ENCODE measurements around the gene OAS2.

OAS2 gene

DNA sequence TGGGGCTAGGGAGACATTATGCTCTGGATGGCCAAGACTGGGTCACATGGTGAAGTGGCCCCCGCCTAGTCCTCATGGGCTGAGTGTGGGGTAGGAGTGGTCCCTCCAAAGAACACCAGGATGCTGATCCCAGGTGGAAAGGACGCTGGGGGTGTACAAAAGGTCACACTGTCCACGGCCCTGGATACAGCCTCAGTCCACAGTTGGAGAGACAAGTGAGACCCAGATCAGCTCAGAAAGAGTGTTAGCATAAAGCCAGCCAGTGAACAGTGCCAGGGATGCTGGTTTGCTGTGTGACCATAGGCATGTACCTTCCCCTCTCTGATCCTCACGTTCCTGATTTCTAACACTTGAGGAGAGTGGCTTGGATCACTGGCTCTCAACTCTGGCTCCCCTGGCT is 13.4 kb upstream of the OAS2 start:
- H3K9me3 ChIP-seq, result no peaks in the 10 kb centered on the region; the same call in 1 of the 2 replicates
- H3K4me2 ChIP-seq, result no peak overlapping the region
- no peak overlapping the region for H3K27ac ChIP-seq
- no peak for TF ChIP-seq Cebpa-rat (IDR thresholded peaks at IDR 0.05)
- H3K9ac ChIP-seq, result no peak overlapping the region
- no peaks in the 10 kb centered on the region for H3K27me3 ChIP-seq
- H3K4me3 ChIP-seq, result no peak overlapping the region
- no peaks in the 10 kb centered on the region for H4K20me1 ChIP-seq
- peaks cover 77% of the 10 kb centered on the region for H3K36me3 ChIP-seq
- peaks cover 5% of the 10 kb centered on the region; the same call in 1 of the 2 replicates for H3K4me1 ChIP-seq

DNA sequence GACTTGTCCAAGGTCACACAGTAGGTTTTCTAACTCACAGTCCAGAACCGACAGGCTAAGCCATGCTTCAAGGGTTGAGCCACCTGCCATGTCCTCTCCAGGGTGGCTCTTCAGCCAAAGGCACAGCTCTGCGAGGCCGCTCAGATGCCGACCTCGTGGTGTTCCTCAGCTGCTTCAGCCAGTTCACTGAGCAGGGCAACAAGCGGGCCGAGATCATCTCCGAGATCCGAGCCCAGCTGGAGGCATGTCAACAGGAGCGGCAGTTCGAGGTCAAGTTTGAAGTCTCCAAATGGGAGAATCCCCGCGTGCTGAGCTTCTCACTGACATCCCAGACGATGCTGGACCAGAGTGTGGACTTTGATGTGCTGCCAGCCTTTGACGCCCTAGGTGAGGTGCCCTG is 12.7 kb upstream of the OAS2 start:
- no peak for TF ChIP-seq Cebpa-rat (IDR thresholded peaks at IDR 0.05)
- no peaks in the 10 kb centered on the region for H3K27me3 ChIP-seq
- peaks cover 12% of the 10 kb centered on the region for H3K4me1 ChIP-seq
- no peaks in the 10 kb centered on the region; the same call in 1 of the 2 replicates for H3K9me3 ChIP-seq
- no peak overlapping the region for H3K4me2 ChIP-seq
- H3K36me3 ChIP-seq, result peaks cover 80% of the 10 kb centered on the region
- H3K27ac ChIP-seq, result no peak overlapping the region
- H3K9ac ChIP-seq, result no peak overlapping the region
- H4K20me1 ChIP-seq, result no peaks in the 10 kb centered on the region
- H3K4me3 ChIP-seq, result no peak overlapping the region

DNA sequence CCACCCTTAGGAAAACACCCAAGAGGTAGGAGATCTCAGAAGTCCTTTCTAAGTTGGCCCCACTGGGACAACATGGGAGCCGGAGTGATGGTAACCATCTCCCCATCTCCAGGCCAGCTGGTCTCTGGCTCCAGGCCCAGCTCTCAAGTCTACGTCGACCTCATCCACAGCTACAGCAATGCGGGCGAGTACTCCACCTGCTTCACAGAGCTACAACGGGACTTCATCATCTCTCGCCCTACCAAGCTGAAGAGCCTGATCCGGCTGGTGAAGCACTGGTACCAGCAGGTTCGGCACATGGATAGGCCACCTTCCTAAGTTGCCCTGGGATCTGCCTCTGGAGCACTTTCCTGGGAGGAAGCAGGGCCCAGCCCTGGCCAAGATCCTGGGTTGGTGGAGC is 11.0 kb upstream of the OAS2 start:
- Histone ChIP-seq H3K36me3 (peaks cover 64% of the 10 kb centered on the region), H3K4me1 (peaks cover 28% of the 10 kb centered on the region), H3K9ac (no peak overlapping the region), H3K27me3 (no peaks in the 10 kb centered on the region), H3K4me3 (no peak overlapping the region), H3K9me3 (no peaks in the 10 kb centered on the region), H3K27ac (no peak overlapping the region), H4K20me1 (no peaks in the 10 kb centered on the region), H3K4me2 (no peak overlapping the region)
- TF ChIP-seq Cebpa-rat (IDR thresholded peaks at IDR 0.05), result no peak

DNA sequence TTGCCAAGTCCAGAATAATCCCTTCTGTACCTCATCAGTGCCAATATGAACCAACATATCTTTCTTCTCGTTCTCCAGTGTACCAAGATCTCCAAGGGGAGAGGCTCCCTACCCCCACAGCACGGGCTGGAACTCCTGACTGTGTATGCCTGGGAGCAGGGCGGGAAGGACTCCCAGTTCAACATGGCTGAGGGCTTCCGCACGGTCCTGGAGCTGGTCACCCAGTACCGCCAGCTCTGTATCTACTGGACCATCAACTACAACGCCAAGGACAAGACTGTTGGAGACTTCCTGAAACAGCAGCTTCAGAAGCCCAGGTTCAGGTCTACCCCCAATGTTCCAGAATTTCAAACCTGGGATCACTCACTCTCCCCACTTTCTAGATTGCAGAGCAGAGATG is 10.5 kb upstream of the OAS2 start:
- Histone ChIP-seq H4K20me1 (no peaks in the 10 kb centered on the region), H3K4me2 (no peak overlapping the region), H3K27me3 (no peaks in the 10 kb centered on the region), H3K4me1 (peaks cover 31% of the 10 kb centered on the region), H3K36me3 (peaks cover 58% of the 10 kb centered on the region), H3K4me3 (no peak overlapping the region), H3K27ac (no peak overlapping the region), H3K9ac (no peak overlapping the region), H3K9me3 (no peaks in the 10 kb centered on the region)
- TF ChIP-seq Cebpa-rat (IDR thresholded peaks at IDR 0.05), result no peak

DNA sequence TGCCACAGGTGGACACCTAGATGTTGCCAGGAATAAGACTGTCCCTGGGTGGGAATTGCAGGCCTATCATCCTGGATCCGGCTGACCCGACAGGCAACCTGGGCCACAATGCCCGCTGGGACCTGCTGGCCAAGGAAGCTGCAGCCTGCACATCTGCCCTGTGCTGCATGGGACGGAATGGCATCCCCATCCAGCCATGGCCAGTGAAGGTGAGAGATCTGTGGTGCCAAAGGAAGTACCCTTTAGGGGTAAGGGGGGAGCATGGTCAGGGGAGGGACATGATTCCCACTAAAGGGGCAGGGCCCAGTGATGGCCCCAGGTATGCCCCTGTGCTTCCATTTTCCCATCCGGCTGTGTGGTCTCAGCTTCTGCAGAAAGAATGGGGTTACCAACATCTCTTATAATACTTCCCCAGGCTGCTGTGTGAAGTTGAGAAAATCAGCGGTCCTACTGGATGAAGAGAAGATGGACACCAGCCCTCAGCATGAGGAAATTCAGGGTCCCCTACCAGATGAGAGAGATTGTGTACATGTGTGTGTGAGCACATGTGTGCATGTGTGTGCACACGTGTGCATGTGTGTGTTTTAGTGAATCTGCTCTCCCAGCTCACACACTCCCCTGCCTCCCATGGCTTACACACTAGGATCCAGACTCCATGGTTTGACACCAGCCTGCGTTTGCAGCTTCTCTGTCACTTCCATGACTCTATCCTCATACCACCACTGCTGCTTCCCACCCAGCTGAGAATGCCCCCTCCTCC is 8.6 kb upstream of the OAS2 start:
- Histone ChIP-seq H3K36me3 (peaks cover 39% of the 10 kb centered on the region), H3K4me3 (no peak overlapping the region), H4K20me1 (no peaks in the 10 kb centered on the region), H3K4me1 (peaks cover 41% of the 10 kb centered on the region), H3K27ac (no peak overlapping the region), H3K4me2 (peak overlapping the region; percentile 80; the same call in 1 of the 2 replicates), H3K27me3 (no peaks in the 10 kb centered on the region), H3K9ac (no peak overlapping the region), H3K9me3 (no peaks in the 10 kb centered on the region)
- TF ChIP-seq Cebpa-rat (IDR thresholded peaks at IDR 0.05), result no peak

DNA sequence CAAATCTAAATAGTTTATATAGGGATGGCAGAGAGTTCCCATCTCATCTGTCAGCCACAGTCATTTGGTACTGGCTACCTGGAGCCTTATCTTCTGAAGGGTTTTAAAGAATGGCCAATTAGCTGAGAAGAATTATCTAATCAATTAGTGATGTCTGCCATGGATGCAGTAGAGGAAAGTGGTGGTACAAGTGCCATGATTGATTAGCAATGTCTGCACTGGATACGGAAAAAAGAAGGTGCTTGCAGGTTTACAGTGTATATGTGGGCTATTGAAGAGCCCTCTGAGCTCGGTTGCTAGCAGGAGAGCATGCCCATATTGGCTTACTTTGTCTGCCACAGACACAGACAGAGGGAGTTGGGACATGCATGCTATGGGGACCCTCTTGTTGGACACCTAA is 7.9 kb upstream of the OAS2 start:
- no peak for TF ChIP-seq Cebpa-rat (IDR thresholded peaks at IDR 0.05)
- H3K4me2 ChIP-seq, result peak overlapping the region; percentile 80
- peaks cover 41% of the 10 kb centered on the region for H3K4me1 ChIP-seq
- peaks cover 33% of the 10 kb centered on the region for H3K36me3 ChIP-seq
- no peak overlapping the region; the same call in 1 of the 2 replicates for H3K27ac ChIP-seq
- H3K4me3 ChIP-seq, result no peak overlapping the region
- no peak overlapping the region for H3K9ac ChIP-seq
- H3K27me3 ChIP-seq, result no peaks in the 10 kb centered on the region
- H4K20me1 ChIP-seq, result no peaks in the 10 kb centered on the region
- H3K9me3 ChIP-seq, result no peaks in the 10 kb centered on the region

DNA sequence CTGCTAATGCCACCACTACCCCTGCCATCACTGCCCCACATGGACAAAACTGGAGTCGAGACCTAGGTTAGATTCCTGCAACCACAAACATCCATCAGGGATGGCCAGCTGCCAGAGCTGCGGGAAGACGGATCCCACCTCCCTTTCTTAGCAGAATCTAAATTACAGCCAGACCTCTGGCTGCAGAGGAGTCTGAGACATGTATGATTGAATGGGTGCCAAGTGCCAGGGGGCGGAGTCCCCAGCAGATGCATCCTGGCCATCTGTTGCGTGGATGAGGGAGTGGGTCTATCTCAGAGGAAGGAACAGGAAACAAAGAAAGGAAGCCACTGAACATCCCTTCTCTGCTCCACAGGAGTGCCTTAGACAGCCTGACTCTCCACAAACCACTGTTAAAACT is 7.1 kb upstream of the OAS2 start:
- H3K27ac ChIP-seq, result peak overlapping the region; percentile 29
- H4K20me1 ChIP-seq, result no peaks in the 10 kb centered on the region
- H3K4me1 ChIP-seq, result peaks cover 41% of the 10 kb centered on the region
- peaks cover 24% of the 10 kb centered on the region for H3K36me3 ChIP-seq
- no peak overlapping the region; the same call in 1 of the 2 replicates for H3K9ac ChIP-seq
- H3K9me3 ChIP-seq, result no peaks in the 10 kb centered on the region
- H3K27me3 ChIP-seq, result no peaks in the 10 kb centered on the region
- peak overlapping the region; percentile 80 for H3K4me2 ChIP-seq
- TF ChIP-seq Cebpa-rat (IDR thresholded peaks at IDR 0.05), result no peak
- no peak overlapping the region for H3K4me3 ChIP-seq

DNA sequence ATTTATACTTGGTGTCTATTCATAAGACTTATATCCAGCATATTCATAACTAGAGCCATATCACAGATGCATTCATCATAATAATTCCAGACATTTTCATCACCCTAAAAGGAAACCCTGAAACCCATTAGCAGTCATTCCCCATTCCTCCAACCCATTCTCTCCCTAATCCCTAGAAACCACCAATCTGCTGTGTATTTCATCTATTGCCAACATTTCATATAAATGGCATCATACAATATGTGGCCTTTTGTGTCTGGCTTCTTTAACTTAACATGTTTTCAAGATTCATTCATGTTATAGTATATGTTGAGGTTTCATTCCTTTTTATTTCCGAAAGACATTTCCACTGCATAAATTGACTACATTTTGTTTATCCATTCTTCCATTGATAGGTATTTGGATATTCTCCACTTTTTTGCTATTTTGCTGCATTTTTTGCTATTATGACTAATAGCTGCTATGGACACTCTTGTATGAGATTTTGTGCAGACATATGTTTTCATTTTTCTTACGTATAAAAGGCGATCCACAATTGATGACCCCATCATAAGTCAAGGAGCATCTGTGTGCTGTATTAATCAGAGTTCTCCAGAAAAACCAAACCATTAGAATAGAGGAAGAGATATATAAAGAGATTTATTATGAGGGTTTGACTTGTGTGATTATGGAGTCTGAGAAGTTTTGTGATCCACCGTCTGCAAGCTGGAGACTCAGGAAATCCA is 5.1 kb upstream of the OAS2 start:
- no peak for TF ChIP-seq Cebpa-rat (IDR thresholded peaks at IDR 0.05)
- Histone ChIP-seq H4K20me1 (no peaks in the 10 kb centered on the region), H3K4me3 (no peak overlapping the region), H3K4me2 (0 out of 2 replicates have a peak overlapping the region, but pooled peaks have one; percentile 8), H3K9ac (no peak overlapping the region), H3K4me1 (peaks cover 51% of the 10 kb centered on the region), H3K27ac (no peak overlapping the region), H3K9me3 (no peaks in the 10 kb centered on the region), H3K36me3 (0 out of 2 replicates have a peak, but pooled peaks cover 10% of the 10 kb centered on the region), H3K27me3 (no peaks in the 10 kb centered on the region)

DNA sequence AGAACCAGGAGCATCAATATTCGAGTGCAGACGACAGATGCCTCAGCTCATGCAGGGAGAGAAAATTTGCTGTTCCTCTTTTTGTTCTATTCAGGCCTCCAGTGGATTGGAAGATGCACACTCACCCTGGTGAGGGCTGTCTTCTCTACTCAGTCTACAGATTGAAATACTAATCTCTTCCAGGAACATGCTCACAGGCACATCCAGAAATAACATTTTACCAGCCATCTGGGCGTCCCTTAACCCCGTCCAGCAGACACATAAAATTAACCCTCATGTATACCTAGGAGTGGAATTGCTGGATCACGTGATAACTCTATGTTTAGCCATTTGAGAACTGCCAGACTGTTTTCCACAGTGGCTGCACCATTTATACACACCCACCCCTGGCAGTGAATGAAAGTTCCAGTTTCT is 4.5 kb upstream of the OAS2 start:
- no peak for TF ChIP-seq Cebpa-rat (IDR thresholded peaks at IDR 0.05)
- H3K36me3 ChIP-seq, result 0 out of 2 replicates have a peak, but pooled peaks cover 8% of the 10 kb centered on the region
- H3K9me3 ChIP-seq, result no peaks in the 10 kb centered on the region
- no peak overlapping the region for H3K4me3 ChIP-seq
- H3K4me2 ChIP-seq, result 0 out of 2 replicates have a peak overlapping the region, but pooled peaks have one; percentile 8
- H3K27ac ChIP-seq, result no peak overlapping the region
- no peaks in the 10 kb centered on the region for H3K27me3 ChIP-seq
- H3K4me1 ChIP-seq, result peaks cover 56% of the 10 kb centered on the region
- no peak overlapping the region for H3K9ac ChIP-seq
- H4K20me1 ChIP-seq, result no peaks in the 10 kb centered on the region

DNA sequence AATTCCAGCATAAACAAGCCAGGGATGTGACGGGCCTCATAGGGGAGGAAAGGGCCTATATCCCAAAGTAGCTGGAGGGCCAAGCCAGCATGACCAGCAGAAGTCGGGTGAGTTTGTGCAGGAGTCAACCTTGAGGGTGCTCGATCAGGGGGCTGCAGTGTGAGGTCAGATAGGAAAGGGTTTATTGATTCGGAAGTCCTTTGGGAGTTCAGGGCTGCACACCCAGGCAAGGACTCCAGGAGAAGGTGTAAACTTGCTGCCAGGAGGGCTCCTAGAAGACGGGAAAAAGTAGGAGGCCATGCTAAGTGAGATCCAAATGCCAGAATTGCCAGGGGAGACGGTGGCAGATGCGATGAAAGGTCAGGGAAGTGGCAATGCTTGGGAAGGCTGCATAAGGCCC is 3.4 kb upstream of the OAS2 start:
- H3K4me1 ChIP-seq, result peaks cover 62% of the 10 kb centered on the region
- H3K27ac ChIP-seq, result no peak overlapping the region
- TF ChIP-seq Cebpa-rat (IDR thresholded peaks at IDR 0.05), result no peak
- H3K9me3 ChIP-seq, result no peaks in the 10 kb centered on the region
- H3K36me3 ChIP-seq, result 0 out of 2 replicates have a peak, but pooled peaks cover 3% of the 10 kb centered on the region
- H3K27me3 ChIP-seq, result no peaks in the 10 kb centered on the region
- H4K20me1 ChIP-seq, result no peaks in the 10 kb centered on the region
- H3K4me2 ChIP-seq, result no peak overlapping the region
- no peak overlapping the region for H3K4me3 ChIP-seq
- no peak overlapping the region for H3K9ac ChIP-seq
